Measurements from ENCODE around the gene TMEM144. TPM values are rescaled to one million over a fixed set of nuclear protein-coding genes. Genes with fewer than 3 reads are reported as not detected.

The TMEM144 gene
- 4.1 and 9.8 TPM in 2 replicates for total RNA-seq (2014; rRNA removed; shearing (Covaris generic))

DNA sequence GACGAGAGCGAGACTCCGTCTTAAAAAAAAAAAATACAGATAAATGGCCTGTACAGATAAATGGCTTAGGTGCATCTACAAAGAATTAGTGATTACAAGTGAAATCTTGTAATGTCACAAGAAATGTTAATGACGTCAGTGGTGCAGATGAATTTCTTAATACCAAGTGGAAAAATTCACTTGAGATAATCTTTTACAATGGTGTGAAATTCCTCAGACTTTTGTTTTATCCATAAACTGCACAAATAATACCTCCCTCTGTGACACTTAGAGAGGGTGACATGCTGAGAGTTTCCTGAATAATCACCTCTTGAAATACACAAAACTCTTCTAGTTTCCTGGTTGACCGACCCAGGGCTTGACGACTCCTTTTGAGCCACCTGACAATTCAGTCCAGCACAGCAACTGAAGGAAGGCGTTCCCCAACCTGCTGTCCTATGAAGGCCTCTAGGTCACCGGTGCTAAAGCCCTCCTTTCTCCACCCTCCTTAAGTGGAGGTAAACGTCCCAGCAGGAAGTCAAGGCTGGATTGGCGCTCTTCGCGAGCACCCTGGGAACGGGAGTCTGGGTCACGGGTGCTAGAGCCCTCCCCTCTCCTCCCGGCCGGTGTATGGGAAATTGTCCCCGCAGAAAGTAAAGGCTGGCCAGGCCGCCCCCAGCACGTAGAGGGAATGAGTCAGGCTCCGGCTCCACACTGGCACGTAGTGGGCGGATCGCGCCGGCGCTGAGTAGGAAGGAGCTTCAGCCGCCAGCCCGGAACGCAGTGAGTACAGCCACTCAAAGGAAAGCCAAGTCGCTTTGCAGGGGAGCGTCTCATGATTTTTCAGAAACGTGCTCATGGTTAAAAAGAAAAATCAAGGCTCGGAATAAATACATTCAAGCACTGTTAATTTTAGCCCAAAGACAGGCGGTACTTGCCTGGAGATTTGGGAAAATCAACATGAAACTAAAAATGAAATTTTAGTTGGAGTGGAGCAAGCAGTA is at the start of gene TMEM144:
Gene TMEM144, plus strand, starts transcription at position 662 of the 983 bp plus-strand sequence. CDS start 2,182 bp downstream, outside the sequence.
- DNase-seq (ENCODE audit: low spot score): peak; percentile 79
- in situ Hi-C loops (cut with HindIII; ENCODE audit: low sequenced_read_pairs): no loop called here

DNA sequence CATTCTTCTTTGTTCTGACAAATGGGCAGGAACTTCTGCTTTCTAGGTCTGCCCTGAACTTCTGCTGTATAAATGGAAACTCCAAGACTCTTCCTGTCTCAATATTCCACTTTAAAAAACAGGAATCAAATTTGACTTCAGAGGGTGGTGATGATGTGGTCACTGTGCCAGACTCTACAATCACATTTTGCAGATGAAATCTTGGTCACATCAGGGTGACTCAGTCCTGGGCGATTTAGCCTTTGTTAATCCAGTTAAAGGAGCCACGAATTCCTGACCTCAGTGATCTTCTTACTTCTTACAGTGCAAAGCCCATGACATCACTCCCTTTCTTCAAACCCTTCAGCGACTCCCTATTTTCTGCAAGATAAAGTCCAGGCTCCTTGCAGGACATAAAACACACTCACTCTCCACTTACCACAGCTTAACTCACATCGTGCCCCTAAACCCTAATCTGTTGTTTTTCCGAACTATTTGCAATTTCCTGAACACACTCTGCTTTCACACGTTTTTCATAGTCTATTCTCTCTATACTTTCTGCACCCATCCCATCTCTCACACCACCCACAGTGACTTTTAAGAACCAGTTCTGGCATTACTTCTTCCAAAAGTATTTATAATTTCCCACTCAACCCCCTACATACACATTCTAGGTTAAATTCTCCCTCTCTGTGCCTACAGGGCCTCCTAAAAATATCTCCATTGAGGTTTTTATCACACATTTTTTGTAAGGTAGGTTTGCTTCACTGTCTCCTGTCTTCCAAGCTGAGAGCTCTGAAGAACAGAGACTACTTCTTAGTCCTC is 48.5 kb upstream of the TMEM144 start:
- in situ Hi-C loops (cut with HindIII; ENCODE audit: low sequenced_read_pairs): no loop called here
- peak; percentile 72 for DNase-seq (ENCODE audit: low spot score)

DNA sequence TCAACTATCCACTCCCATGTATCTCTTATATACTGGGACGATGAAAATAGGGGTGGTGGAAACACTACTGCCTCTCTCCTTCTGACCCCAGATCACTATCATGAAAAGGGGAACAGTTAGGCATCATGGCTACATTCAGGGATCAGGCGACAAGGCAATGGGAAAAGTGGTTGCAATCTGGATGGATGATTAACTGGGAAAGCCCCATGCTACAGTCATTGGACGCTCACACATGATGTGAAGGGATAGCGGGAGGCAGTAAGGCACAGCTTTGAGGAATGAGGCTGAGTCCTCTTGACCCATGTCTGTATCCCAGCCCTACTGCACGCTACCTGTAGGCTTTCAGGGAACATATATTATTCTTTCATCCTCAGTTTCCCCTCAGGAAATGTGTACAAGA is 47.7 kb upstream of the TMEM144 start:
- in situ Hi-C loops (cut with HindIII; ENCODE audit: low sequenced_read_pairs): no loop called here
- peak; percentile 25 for DNase-seq (ENCODE audit: low spot score)

DNA sequence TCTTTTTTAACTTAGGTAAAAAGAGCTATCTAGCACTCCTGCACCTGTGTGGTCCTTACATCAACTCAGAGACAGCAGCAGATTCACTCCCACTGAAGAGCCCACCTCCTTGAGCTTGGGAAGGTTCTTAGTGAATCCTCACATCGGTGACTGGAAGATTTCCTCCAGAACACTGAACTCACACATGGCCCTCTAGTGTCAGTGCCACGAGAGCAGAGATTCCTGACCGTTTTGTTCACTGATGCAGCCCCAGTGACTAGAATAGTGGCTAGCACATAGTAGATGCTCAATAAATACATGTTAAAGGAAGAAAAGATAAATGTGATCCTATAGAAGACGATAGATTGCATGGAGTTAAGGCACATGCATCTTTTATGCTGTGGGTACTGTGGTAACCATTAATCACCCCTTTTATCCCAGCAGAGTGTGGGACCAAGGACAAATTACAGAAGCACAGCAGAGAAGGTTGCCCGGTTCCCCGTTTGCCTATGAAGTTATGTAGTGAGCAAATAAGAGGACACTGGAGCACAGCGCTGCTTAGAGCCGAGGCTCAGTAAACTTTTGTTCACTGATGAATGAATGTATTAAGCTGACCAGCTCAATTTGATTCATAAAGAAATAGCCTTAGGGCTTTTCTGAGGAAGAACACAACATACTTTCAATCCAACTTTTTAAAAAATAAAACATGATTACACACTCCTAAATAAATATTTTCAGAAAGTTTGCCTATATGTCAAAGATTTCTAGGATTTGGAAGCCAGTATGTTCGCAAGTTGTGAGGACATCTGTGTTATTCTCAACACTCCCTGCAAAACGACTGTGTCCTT is 46.1 kb upstream of the TMEM144 start:
- in situ Hi-C loops (cut with HindIII; ENCODE audit: low sequenced_read_pairs): no loop called here

DNA sequence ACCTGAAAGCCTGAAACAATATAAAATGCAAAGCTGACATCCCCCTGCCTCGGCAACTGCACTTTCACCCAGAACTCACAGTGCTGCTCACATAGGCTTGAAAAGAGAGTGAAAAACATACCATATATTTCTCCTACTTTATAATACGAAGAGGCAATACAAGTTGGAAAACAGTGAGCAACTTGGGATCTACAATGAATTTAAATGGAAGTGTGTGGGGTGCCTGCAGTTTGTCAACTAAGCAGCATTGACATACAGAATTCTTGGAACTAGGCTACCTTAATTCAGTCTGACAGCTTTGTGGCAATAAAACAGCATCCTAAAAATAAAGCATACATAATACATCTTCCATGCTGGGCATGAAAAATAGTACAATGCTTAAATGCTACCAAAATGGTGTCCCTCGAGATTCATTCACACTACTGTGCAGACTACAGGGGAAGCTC is 45.5 kb upstream of the TMEM144 start:
- in situ Hi-C loops (cut with HindIII; ENCODE audit: low sequenced_read_pairs): no loop called here
- DNase-seq (ENCODE audit: low spot score): no peak

More for the DNA sequence above, 46.1 kb upstream of the TMEM144 start:
- no peak for DNase-seq (ENCODE audit: low spot score)

DNA sequence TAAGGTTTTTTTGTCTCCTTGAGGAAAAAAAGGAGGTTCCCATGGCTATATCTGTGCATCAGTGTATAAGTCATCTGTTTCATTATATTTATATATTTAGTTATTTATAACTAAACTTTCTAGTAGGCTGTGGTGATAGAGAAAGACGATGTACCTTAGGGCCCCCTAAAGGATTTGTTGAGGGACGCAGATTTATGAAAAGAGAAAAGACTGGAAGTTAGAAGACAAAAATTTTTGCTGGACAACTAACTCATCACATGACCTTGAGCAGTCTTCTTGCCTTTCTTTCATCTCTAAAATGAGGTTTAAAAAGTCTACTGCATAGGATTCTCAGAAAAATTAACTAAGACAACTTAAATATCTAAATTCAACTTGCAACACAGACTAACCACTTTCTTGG is 43.6 kb upstream of the TMEM144 start:
- no peak for DNase-seq (ENCODE audit: low spot score)
- in situ Hi-C loops (cut with HindIII; ENCODE audit: low sequenced_read_pairs): no loop called here

DNA sequence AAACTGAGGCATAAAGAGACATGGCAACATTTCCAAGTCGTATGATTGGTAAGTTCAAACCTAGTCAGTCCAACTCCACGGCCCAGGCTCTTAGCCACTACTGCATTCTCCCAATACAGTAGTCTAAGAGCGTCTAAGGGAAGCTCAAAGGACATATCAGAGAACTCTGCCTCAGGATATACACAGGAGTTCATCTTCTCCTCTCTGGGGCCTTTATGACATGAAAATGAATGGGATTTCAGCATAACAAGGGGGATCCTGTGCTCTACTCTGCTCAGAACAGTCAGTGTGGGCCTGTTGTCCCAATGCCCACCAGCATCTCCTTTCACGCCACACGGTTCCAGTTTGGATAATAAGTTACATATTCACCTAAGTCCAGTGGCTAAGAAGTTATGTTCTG is 41.7 kb upstream of the TMEM144 start:
- no peak for DNase-seq (ENCODE audit: low spot score)
- in situ Hi-C loops (cut with HindIII; ENCODE audit: low sequenced_read_pairs): no loop called here

DNA sequence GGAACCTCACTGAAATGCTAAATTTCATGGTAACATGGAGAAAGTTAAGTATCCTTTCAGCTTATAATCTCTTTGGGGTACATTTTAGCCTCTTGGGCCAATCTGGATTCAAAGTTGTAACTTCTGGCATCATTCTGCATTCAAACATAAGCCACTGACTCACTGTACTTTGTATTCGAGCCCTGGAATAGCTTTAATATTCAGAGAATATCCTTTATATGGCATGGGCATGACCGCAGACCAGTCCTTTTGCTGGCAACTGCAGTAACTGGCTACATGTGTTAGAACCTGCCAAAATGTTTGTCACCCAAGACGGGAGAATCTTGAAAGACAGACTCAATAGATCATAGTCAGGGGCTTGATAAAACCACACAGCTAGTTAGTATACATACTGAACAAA is 40.8 kb upstream of the TMEM144 start:
- DNase-seq (ENCODE audit: low spot score): no peak
- in situ Hi-C loops (cut with HindIII; ENCODE audit: low sequenced_read_pairs): no loop called here

DNA sequence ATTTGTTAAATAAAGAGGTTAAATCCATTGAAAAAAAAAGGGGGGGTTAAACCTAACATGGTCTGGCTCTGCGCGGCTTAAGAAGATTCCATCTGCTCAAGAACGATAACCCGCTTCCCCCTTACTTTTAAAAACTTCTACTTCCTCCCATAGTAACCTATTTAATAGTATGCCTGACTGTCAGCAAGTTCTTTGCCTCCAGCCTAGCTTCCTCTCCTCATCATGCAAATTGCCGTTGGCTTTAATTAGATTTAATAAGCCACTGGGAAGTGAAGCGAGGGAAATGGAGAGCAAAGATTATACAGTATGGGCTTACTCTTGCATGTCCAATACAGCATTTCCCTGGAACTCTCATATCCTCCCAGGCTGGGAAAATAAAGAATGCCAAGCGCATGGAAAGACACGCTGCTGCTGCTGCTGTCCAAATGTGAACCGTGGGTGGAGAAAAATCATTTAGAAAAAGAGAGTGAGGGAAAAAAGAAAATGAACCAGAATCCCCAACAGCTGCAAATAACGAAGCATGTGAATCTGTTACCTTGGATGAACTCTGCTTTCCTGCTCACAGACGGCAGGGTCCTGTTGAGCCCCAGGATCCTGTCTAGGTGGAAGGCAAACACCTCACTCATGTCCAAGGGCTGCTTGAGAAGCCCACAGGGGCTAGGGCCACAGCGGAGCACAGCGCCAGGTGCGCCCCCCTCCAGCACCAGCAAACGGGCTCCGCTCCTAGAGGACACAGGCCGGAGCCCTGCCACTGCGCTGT is 40.2 kb upstream of the TMEM144 start:
- in situ Hi-C loops (cut with HindIII; ENCODE audit: low sequenced_read_pairs): no loop called here
- no peak for DNase-seq (ENCODE audit: low spot score)

DNA sequence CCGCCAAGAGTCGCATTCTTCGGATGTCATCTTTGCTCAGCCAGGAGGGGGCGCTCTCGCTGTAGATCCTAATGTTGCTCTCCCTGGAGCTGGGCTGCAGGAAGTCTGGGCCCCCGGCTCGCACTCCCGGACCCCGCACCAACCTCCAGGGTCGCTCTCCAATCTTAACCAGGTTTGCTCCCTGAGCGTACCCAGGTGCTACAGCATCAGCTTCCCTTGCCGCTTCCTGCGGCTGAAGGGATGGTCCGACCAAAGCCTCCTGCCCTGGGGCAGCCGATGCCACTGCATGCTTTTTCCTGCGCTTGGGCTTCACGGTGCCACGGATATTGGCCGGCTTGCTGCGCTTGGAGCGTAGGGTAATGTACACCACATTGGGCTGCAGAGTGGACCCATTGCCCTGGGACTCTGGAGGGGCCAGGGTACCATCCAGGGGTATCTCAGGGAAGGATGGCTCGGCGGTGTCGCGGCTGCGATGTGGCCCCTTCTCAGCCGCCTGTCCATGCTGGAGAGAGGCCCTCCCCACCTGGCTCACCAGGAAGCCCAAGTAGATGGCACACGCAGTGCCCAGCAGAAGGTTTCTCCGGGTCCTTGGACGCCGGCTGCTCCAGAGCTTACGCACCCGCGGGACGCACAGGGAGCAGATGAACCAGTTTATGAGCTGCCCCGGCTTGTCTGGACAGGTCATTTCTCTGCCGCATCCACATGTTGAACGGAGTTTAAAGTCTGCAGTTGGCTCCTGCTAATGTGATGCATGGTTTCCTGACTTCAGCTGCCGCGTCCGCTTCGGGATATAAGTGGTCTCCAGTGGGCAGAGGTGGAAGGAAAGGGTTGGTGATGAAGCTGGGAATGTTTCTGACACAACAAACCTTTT is 39.4 kb upstream of the TMEM144 start:
- peak; percentile 37 for DNase-seq (ENCODE audit: low spot score)
- in situ Hi-C loops (cut with HindIII; ENCODE audit: low sequenced_read_pairs): no loop called here

DNA sequence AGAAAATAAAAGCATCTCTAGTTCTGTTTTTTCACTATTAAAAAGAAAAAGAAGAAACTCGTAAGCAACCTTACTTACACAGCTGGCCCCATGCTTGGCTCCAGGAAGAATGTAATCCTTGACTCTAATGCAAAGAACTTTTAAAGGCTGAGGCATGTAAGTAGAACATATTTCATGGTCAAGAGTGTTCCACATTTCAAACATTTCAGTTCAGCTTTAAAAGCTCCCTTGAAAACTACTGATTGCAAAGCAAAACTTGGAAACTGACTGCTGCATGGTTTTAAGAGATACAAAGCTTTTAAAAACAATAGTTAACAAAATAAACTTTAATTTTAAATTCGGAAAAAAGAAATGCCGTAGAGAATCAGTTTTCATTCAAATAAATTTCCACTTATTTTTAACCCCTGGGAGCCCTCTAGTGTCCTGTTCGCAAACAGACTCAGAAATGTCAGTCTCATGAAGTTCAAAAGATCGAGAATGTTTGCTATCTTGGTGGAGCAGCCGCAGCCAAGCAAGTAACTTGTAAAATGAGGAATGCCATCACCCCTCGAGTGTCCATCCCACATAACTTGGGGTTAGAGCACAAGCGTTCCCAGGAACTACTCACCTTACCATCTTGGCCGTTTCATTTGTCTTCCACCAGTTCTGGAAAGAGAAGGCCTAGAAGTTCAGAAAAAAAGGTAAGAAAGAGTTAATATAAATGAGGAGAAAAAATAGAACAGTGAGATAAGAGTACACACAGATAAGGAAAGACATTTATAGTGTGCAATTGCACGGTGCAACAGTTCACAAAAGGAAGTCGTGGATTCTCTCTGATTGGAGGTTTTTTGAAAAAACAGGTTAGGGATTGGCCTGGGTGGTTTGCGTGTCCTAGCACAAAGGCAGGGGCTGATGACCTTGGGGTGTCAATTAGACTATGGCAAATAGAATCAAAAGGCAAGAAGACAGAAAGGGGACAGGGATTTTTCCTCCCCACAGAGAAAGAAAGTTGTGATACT is 37.7 kb upstream of the TMEM144 start, which contains the start of gene GASK1B:
Gene GASK1B, minus strand, starts transcription at position 765 of the 998 bp plus-strand sequence. CDS start 1,650 bp downstream, outside the sequence.
- in situ Hi-C loops (cut with HindIII; ENCODE audit: low sequenced_read_pairs): no loop called here
- DNase-seq (ENCODE audit: low spot score): peak; percentile 38

DNA sequence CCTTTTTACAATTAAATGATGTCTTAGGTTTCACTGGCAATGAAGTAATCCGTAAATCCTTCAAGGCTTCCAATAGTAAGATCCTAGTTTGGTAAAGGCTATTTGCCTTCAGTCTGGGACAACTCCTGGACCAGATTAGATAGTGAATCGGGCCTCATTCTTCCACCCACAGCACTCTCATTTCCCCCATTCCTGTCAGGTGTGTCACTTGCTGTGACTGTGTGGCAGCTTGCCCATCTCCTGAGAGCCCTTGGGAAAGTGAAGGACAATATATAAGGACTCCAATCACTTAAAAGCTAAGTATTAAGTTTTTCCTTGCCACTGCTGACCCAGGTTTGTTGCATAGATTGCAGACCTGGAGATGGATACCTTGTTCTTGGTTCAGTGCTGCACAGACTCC is 34.2 kb upstream of the TMEM144 start:
- no peak for DNase-seq (ENCODE audit: low spot score)

DNA sequence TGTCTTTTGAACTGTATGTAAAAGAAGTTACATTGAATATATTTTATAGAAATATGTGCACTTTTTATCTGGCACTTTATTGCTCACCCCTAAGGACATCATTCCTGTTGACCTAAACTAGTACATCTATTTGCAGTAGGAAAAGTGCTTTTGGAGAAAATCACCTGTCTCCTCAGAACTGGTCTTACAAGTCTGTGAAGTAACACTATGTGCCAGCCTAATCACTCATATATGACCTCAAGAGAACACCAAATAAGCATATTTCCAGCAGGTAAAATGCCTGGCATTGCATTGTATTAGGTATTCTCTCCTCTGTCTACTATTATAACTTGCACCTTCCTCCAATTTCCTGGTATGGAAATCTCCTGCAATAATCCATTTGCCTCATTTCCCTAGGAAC is 33.5 kb upstream of the TMEM144 start:
- DNase-seq (ENCODE audit: low spot score): no peak
- in situ Hi-C loops (cut with HindIII; ENCODE audit: low sequenced_read_pairs): loop anchor here (25.0 kb wide), 1 partner anchor 189 kb away; no protein-coding TSS in a partner anchor

More for the DNA sequence above, 34.2 kb upstream of the TMEM144 start:
- in situ Hi-C loops (cut with HindIII; ENCODE audit: low sequenced_read_pairs): loop anchor here (25.0 kb wide), 1 partner anchor 189 kb away; no protein-coding TSS in a partner anchor

DNA sequence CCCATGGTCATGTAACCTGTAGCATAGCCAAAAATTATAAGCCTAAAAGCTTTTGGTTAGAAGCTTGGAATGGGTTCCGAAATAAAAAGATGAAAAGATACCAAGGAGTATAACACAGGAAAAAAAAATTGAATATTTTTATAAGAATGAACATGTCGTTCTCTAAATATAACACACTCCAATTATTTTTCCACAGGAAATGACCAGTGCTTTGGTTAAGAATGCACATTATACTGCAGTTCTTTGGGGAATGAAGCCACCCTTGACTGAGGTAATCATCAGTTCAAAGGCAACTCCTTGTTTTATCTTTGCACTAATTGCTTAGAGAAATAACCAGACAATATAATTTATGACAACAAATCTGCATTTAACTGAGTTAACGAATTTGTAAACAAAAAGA is 30.8 kb upstream of the TMEM144 start:
- in situ Hi-C loops (cut with HindIII; ENCODE audit: low sequenced_read_pairs): loop anchor here (25.0 kb wide), 1 partner anchor 192 kb away; no protein-coding TSS in a partner anchor
- DNase-seq (ENCODE audit: low spot score): no peak

DNA sequence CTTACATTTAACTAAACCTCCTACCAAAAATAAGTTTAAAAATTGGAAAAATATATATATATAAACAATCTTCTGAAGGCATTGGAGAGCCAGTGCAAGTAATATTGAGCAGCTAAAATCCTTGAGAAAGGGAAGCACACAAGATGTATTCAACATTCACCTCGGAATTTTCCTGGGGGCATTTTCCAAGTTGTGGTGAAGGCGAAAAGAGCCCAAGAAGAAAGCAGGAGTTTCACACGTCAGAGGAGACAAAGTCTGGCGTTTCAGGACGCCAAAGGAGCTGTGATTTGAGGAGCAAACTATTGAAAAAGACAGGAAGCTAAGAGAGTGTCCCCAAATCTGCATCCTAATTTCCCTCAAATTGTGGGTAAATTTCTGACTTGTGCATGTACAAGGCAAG is 28.4 kb upstream of the TMEM144 start:
- in situ Hi-C loops (cut with HindIII; ENCODE audit: low sequenced_read_pairs): loop anchor here (25.0 kb wide), 1 partner anchor 195 kb away; no protein-coding TSS in a partner anchor
- DNase-seq (ENCODE audit: low spot score): no peak

DNA sequence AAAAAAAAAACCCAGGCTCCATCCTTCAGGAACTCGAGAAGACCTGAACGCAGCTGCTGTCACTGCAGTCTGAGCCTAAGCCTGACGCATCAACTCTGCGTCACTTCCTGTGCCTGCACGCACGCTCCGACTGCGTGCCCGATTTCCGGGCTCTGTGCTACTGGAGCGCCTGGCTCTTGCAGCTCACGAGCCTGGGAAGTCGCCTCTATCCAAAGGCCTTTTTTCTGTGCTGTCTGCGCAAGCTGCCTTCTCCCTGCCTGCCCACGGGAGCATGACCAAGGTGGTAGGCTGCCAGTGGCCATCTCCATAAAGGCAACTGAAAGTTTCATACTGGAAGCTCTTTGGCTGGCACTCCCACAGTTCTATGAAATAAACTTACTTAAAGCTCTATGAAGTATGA is 27.6 kb upstream of the TMEM144 start:
- in situ Hi-C loops (cut with HindIII; ENCODE audit: low sequenced_read_pairs): loop anchor here (25.0 kb wide), 1 partner anchor 195 kb away; no protein-coding TSS in a partner anchor
- DNase-seq (ENCODE audit: low spot score): no peak
